GM18520 (cell line): ENCODE data around the gene DOCK1.

Experiments
- ATAC-seq: cut with Tn5 transposase; IDR thresholded peaks from one replicate; pipeline ENCODE4 v1.9.1; 2021; ENCODE audit not compliant: unreplicated experiment

DOCK1 gene

GRCh38 chr10:127071126-127071525 is 165.9 kb downstream of the DOCK1 start:
- ATAC-seq = no peak

- ATAC-seq = no peak
Measured at GRCh38 chr10:127073666-127074065, 168.4 kb downstream of the DOCK1 start.

- no peak for ATAC-seq
Measured at GRCh38 chr10:127079392-127079791, 174.2 kb downstream of the DOCK1 start.

GRCh38 chr10:127080317-127080716 is 175.1 kb downstream of the DOCK1 start:
- no peak for ATAC-seq

- no peak for ATAC-seq
Measured at GRCh38 chr10:127081851-127082345, 176.7 kb downstream of the DOCK1 start.

- no peak for ATAC-seq
Measured at GRCh38 chr10:127082651-127083050, 177.4 kb downstream of the DOCK1 start.

- no peak for ATAC-seq
Measured at GRCh38 chr10:127085957-127086356, 180.7 kb downstream of the DOCK1 start.

DNA sequence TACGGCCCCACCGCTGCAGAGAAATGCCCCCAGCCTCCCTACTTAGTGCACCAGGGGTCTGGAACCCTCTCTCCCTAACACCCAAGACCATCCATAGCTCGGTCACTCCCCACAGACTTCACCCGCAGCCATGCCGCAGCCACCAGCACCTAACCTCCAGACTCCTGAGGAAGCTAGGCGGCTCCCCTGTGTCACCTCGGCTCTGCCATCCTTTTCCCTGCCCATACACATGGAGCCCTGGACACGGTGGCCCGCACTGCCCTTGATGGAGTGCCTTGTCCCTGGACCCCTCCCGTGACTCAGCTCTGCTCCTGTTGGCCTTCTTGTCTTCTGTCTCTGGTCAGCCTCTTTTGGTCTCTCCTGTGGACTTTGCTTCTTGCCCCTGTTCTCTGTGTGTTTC is 183.7 kb downstream of the DOCK1 start:
- ATAC-seq = no peak

GRCh38 chr10:127089446-127089845 is 184.2 kb downstream of the DOCK1 start:
- ATAC-seq = no peak

GRCh38 chr10:127090138-127090537 is 184.9 kb downstream of the DOCK1 start:
- ATAC-seq = no peak

DNA sequence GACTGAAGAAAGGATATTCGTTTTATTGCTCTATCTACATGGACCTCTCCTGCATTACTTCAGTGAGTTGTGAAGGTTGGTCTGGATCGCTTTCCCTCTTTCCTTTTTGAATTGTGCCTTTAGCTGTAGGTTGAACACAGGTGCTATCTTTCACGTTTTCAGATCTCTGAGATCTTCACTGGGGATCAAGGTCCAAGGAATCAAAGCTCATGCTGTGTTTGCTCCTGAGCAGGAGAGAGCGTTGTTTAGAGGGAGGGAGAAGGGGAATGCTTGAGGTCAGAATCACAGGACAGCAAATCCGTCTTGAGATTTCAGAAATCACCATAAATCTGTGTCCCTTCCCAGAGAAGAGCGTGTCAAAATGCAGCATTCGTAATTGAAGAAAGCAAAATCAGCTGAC is 186.1 kb downstream of the DOCK1 start:
- ATAC-seq = no peak

DNA sequence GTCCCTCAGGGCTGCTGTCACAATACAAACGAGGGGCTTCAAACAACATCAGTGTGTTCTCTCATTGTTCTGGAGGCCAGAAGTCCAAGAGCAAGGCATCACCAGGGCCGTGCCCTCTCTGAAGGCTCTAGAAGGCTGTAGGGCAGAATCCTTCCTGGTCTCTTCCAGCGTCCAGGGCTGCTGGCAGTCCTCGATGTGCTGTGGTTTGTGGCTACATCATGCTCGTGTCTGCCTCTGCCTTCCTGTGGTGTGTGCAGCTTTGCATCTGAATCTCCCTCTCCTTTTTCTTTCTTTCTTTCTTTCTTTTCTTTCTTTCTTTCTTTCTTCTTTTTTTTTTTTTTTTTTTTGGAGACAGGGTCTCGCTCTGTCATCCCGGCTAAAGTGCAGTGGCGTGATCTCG is 187.7 kb downstream of the DOCK1 start:
- ATAC-seq = no peak

GRCh38 chr10:127094984-127095383 is 189.8 kb downstream of the DOCK1 start:
- ATAC-seq = no peak

DNA sequence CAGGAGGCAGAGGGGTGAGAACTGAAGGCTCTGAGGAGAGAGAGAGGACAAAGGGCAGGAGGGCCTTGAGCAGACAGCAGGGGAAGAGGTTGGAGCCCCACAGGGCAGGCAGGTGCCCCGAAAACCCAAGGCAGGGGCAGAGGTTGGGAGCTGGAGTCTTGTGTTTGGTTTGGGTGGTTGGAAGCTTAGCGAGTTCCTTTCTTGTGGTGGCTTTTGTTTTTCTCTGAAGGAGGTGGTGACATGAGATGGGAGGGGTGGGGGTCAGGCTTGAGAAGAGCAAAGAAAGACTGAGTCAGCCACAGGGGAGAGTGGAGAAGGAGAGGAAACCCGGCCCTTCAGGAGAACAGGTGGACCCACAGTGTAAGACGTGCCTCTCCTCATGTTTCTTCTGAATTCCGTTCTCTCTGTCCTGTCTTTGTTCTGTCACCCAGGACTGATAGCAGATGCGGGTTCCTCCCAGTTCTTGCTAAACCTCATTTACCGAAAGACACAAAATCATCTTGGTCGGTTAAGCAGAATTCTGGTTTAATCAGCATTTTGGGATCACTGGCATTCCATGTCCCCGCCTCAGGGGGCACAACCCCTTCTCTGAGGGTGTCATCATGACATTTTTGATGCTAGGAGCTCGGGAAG is 195.9 kb downstream of the DOCK1 start:
- ATAC-seq = no peak

DNA sequence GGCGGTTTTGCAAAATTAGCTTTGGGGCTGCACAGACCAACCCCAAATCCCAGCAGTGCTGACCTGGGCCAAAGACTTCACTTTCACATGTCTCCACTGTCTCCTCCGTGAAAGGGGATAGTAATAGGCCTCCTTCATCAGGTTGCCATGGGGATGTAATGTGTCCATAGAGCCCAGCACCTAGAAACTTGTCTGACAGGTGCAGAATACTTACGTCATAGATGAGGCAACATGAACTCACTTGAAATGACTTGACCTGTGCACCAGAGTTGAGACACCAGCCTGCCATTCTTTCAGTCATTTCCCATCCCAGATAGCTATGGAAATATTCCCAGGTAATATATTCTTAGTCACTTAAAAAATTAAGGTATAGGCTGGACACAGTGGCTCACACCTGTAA is 196.9 kb downstream of the DOCK1 start:
- no peak for ATAC-seq

DNA sequence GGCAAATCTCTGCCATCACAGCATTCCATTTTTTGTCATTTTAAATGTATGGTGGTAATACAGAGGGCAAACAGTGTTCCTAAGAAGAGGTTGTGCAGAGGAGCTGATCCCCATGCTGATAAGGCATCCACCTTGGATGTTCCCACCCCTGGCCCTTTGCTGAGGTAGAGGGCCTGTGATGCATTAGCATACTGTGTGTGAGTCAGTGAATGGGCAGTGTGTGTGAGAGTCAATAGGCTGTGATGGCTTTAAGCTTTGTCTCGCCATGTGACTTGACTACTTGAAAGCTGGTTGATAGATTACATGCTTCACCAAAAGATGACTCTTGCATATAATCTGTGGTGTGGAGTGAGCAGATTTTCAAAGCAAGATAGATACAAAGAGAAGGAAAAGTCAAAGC is 209.9 kb downstream of the DOCK1 start:
- no peak for ATAC-seq

DNA sequence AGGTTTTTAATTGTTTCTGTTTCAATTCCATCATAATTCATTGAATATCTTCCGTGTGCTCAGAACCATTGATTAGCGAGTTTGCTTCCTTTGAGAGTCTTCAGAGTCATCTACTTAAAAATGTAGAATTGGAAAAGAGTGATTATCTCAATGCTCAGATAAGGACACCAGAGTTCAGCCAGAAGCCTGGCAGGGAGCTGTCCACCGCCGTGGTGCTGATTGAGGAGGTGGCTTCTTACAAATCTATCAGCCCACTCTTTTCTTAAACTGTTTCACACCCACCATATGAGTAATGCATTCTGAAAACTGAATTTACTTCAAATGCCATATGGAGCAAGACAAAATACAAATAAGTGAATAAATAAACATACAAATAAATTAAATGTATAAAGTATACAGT is 211.9 kb downstream of the DOCK1 start:
- ATAC-seq = no peak

DNA sequence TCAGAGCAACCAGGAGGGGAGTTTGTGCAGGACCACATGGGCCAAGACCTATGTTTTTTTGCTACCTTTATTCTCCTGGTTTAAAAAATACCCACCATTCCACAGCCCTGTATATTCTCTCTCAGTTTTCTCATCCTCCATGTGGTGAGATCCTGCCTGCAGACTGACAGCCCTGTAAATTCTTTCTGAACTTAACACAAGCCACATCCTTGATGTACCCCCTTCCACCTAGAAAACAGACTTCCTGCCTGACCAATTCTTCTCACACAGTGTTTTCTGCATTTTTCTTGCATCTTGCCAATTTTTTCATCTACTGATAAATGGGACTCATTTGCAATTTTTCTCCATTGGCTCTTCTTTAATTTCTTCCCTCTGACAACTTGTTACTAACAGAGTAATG is 212.8 kb downstream of the DOCK1 start:
- no peak for ATAC-seq

- no peak for ATAC-seq
Measured at GRCh38 chr10:127119936-127120335, 214.7 kb downstream of the DOCK1 start.

DNA sequence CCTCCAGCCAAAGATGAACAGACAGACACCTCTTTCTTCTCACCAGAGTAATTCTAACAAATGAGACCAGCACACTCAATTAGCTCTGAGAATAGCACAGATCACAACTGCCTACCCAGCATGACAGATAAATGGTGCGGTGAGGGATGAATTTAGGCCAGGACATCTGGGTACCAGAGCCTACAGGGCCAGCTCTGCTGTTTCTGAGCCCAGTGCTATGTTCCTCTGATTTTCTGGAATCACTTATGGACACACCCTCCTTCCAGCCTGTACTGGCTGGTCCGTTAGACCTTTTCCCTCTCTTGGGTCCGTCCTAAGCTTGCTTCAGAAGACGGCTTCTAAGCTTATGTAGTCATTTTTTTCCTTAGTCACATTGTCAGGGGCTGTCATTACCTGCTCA is 217.6 kb downstream of the DOCK1 start:
- no peak for ATAC-seq

- ATAC-seq = no peak
Measured at GRCh38 chr10:127123626-127124025, 218.4 kb downstream of the DOCK1 start.

- no peak for ATAC-seq
Measured at GRCh38 chr10:127125331-127125730, 220.1 kb downstream of the DOCK1 start.

- no peak for ATAC-seq
Measured at GRCh38 chr10:127127822-127128221, 222.6 kb downstream of the DOCK1 start.
